Right cardiac atrium (tissue), 5 donors: ENCODE measurements around the gene PMIS2. TPM values are rescaled to one million over a fixed set of nuclear protein-coding genes. Genes with fewer than 3 reads are reported as not detected.

Experiments
- ATAC-seq, 2 donors: fragments of 200-7000 bp; cut with Tn5 transposase; one replicate each; pipeline versions ENCODE4 v1.8.0 to v1.9.1; 2020; ENCODE audit warnings: moderate library complexity in 2 of 2, mild to moderate bottlenecking in 1 of 2
- DNase-seq, 3 donors: peaks; one replicate each; pipeline ENCODE4 v3.0.0-alpha.2; 2020
- H3K27ac ChIP-seq: one replicate; pipeline ENCODE4 v1.5.1; 2013; ENCODE audit warnings: mild to moderate bottlenecking, low read length, control low read depth, moderate library complexity
- H3K27me3 ChIP-seq: one replicate; pipeline ENCODE4 v1.6.1; 2013; ENCODE audit not compliant: control insufficient read depth, insufficient read depth
- H3K4me1 ChIP-seq: one replicate; pipeline ENCODE4 v1.6.1; 2013; ENCODE audit warnings: low read length; ENCODE audit not compliant: control insufficient read depth, insufficient read depth
- H3K4me3 ChIP-seq: one replicate; pipeline ENCODE4 v1.5.1; 2013; ENCODE audit warnings: low read length, control low read depth
- H3K9me3 ChIP-seq: one replicate; pipeline ENCODE4 v1.6.1; 2013; ENCODE audit warnings: low read length; ENCODE audit not compliant: control insufficient read depth
- WGBS: extraction: QIAGEN DNeasy Blood & Tissue Kit; methylation state at CpG from one replicate; pipeline ENCODE4 v1.1.7; 2013; 5-methylcytosine and 5-hydroxymethylcytosine counted together
- intact Hi-C, 4 donors: fragments of 100-400 bp; cut with DNase I; formaldehyde crosslinking; loops; one replicate each; pipeline versions ENCODE4 v1.11.0 to v1.14.0; 2022 to 2023
- polyA plus RNA-seq: library from polyadenylated mRNA; stranded (reverse); fragments of 200-250 nt; gene quantifications from one replicate; pipeline ENCODE4 v1.2.3, GENCODE V29; 2013
- total RNA-seq, 4 donors: library from RNA; stranded (reverse); fragmentation: NEBNext Ultra II Directional; extraction: Animal tissue kit (Norgen Biotek cat#: 25700); gene quantifications; one replicate each; pipeline ENCODE4 v1.2.1, GENCODE V29; 2021
- donor health status: healthy with polysubstance abuse.
- donor health status: DM: no; HTN: yes; CAD: no.
- donor health status: DM: no; HTN: no; CAD: no.
- donor health status: DM: no; HTN: yes; CAD: no; lungs with severe emphysema.
- donor health status: DM: yes; HTN: yes; CAD: no.

Gene PMIS2
- total and polyA plus RNA-seq, 5 donors, result not detected

- Histone ChIP-seq H3K9me3 (no peaks in the 10 kb centered on the region), H3K4me1 (peaks cover 2% of the 10 kb centered on the region), H3K27ac (no peak overlapping the region), H3K4me3 (no peak overlapping the region), H3K27me3 (no peaks in the 10 kb centered on the region)
- intact Hi-C loops, result no loop called here
- no peak for DNase-seq
- whole genome bisulfite sequencing, result 94% methylated on average over 17 of the region's 17 CpGs
- no peak for ATAC-seq
Observed at GRCh38 chr19:35615036-35615435, 29.1 kb downstream of the PMIS2 start.

GRCh38 chr19:35618857-35619256 is 32.9 kb downstream of the PMIS2 start:
- Histone ChIP-seq H3K4me3 (no peak overlapping the region), H3K27ac (no peak overlapping the region), H3K4me1 (no peaks in the 10 kb centered on the region), H3K27me3 (no peaks in the 10 kb centered on the region), H3K9me3 (no peaks in the 10 kb centered on the region)
- ATAC-seq, result no peak
- intact Hi-C loops, result no loop called here
- WGBS, result 78% methylated on average over 7 of the region's 7 CpGs
- DNase-seq, result no peak

- intact Hi-C loops, result no loop called here
- H3K27me3 ChIP-seq, result no peaks in the 10 kb centered on the region
- no peaks in the 10 kb centered on the region for H3K4me1 ChIP-seq
- no peak for ATAC-seq
- H3K27ac ChIP-seq, result no peak overlapping the region
- DNase-seq, result no peak
- H3K9me3 ChIP-seq, result no peaks in the 10 kb centered on the region
- H3K4me3 ChIP-seq, result no peak overlapping the region
- 95% methylated on average over 12 of the region's 12 CpGs for WGBS
Observed at GRCh38 chr19:35619290-35619923, 33.4 kb downstream of the PMIS2 start.

GRCh38 chr19:35620001-35620400 is 34.0 kb downstream of the PMIS2 start:
- Histone ChIP-seq H3K9me3 (no peaks in the 10 kb centered on the region), H3K4me3 (no peak overlapping the region), H3K27ac (no peak overlapping the region), H3K27me3 (no peaks in the 10 kb centered on the region), H3K4me1 (no peaks in the 10 kb centered on the region)
- no peak for ATAC-seq
- WGBS, result 90% methylated on average over 17 of the region's 17 CpGs
- DNase-seq, result no peak
- intact Hi-C loops, result no loop called here

- intact Hi-C loops, result no loop called here
- ATAC-seq, result no peak
- no peak for DNase-seq
- WGBS, result 93% methylated on average over 9 of the region's 9 CpGs
- Histone ChIP-seq H3K9me3 (no peaks in the 10 kb centered on the region), H3K27me3 (no peaks in the 10 kb centered on the region), H3K4me1 (no peaks in the 10 kb centered on the region), H3K4me3 (no peak overlapping the region), H3K27ac (no peak overlapping the region)
Observed at GRCh38 chr19:35621708-35622107, 35.7 kb downstream of the PMIS2 start.

GRCh38 chr19:35622750-35623149 is 36.8 kb downstream of the PMIS2 start:
- H3K4me3 ChIP-seq, result no peak overlapping the region
- intact Hi-C loops, result no loop called here
- H3K27ac ChIP-seq, result no peak overlapping the region
- no peaks in the 10 kb centered on the region for H3K9me3 ChIP-seq
- H3K4me1 ChIP-seq, result no peaks in the 10 kb centered on the region
- 92% methylated on average over 13 of the region's 13 CpGs for WGBS
- DNase-seq (no peak), ATAC-seq (no peak)
- H3K27me3 ChIP-seq, result no peaks in the 10 kb centered on the region

- WGBS, result 89% methylated on average over 6 of the region's 6 CpGs
- intact Hi-C loops, result no loop called here
- H3K27ac ChIP-seq, result no peak overlapping the region
- H3K4me1 ChIP-seq, result no peaks in the 10 kb centered on the region
- no peak for ATAC-seq
- no peak overlapping the region for H3K4me3 ChIP-seq
- H3K27me3 ChIP-seq, result no peaks in the 10 kb centered on the region
- DNase-seq, result no peak
- no peaks in the 10 kb centered on the region for H3K9me3 ChIP-seq
Observed at GRCh38 chr19:35623327-35624010, 37.5 kb downstream of the PMIS2 start.

GRCh38 chr19:35628264-35628564 is 42.2 kb downstream of the PMIS2 start:
- H3K9me3 ChIP-seq, result no peaks in the 10 kb centered on the region
- H3K4me1 ChIP-seq, result no peaks in the 10 kb centered on the region
- no peaks in the 10 kb centered on the region for H3K27me3 ChIP-seq
- H3K4me3 ChIP-seq, result peak overlapping the region; percentile 73
- 8% methylated on average over 9 of the region's 9 CpGs for WGBS
- peak overlapping the region; percentile 97 for H3K27ac ChIP-seq
- intact Hi-C loops, result no loop called here
- DNase-seq, result no peak
- no peak for ATAC-seq

- intact Hi-C loops, result no loop called here
- Histone ChIP-seq H3K4me1 (no peaks in the 10 kb centered on the region), H3K27me3 (no peaks in the 10 kb centered on the region), H3K27ac (peak within 1 kb of the TSS; percentile 97), H3K4me3 (peak within 1 kb of the TSS; percentile 90), H3K9me3 (no peaks in the 10 kb centered on the region)
- ATAC-seq, result peak; percentile 100
- peak; percentile 96 to 98 (median 98) for DNase-seq
- under 1% methylated on average over 56 of the region's 56 CpGs for whole genome bisulfite sequencing
Observed at GRCh38 chr19:35628565-35629331, 42.8 kb downstream of the PMIS2 start, which contains the start of gene RBM42. TSS of gene RBM42 (plus strand) at chr19:35629036. CDS start at chr19:35629154, 118 bp downstream.

- Histone ChIP-seq H3K27ac (peak overlapping the region; percentile 75), H3K27me3 (no peaks in the 10 kb centered on the region), H3K4me3 (peak overlapping the region; percentile 90), H3K4me1 (no peaks in the 10 kb centered on the region), H3K9me3 (no peaks in the 10 kb centered on the region)
- 5% methylated on average over 15 of the region's 15 CpGs for WGBS
- no peak for ATAC-seq
- intact Hi-C loops, result no loop called here
- DNase-seq, result no peak
Observed at GRCh38 chr19:35629332-35629633, 43.3 kb downstream of the PMIS2 start.

- intact Hi-C loops, result no loop called here
- Histone ChIP-seq H3K27me3 (no peaks in the 10 kb centered on the region), H3K4me3 (no peak overlapping the region), H3K9me3 (no peaks in the 10 kb centered on the region), H3K4me1 (no peaks in the 10 kb centered on the region), H3K27ac (no peak overlapping the region)
- DNase-seq, result peak in 1 of 3 donors; percentile 36
- 90% methylated on average over 29 of the region's 29 CpGs for WGBS
- no peak for ATAC-seq
Observed at GRCh38 chr19:35633727-35634440, 47.9 kb downstream of the PMIS2 start.
